K562 (cell line): Measurements from ENCODE around the gene OSBPL3. TPM values are rescaled to one million over a fixed set of nuclear protein-coding genes. Genes with fewer than 3 reads are reported as not detected.

Source experiments
- polyA plus RNA-seq, 8 experiments: library from polyadenylated mRNA; depleted of rRNA in 4 of 8; stranded (reverse) in 5 of 8; unstranded in 3 of 8; fragments of >200 nt; fragmentation: Nextera tagmentation in 2 of 8; fragmentation: Illumina TruSeq in 1 of 8; extraction: Ambion mirVana in 2 of 8; extraction: Trizol in 1 of 8; gene quantifications; 2 replicates each; pipeline versions ENCODE4 v1.2.1 to v1.2.3, GENCODE V29; 2011 to 2014; ENCODE audit warnings: inconsistent platforms in 1 of 8, missing spikeins in 1 of 8
- total RNA-seq, 7 experiments: library from RNA; depleted of rRNA in 6 of 7; stranded (reverse); fragments of >200 nt in 6 of 7; fragmentation: Illumina TruSeq in 2 of 7; extraction: Trizol in 2 of 7; gene quantifications; 2 replicates each; pipeline versions ENCODE4 v1.2.1 to v1.2.3, GENCODE V29; 2011 to 2021; ENCODE audit warnings: low replicate concordance in 1 of 7
- TF ChIP-seq, protein P1 (sequence below), 2 experiments: fragments of 450-650 bp in 1 of 2; sonication (generic) in 1 of 2; formaldehyde crosslinking in 1 of 2; IDR thresholded peaks; 2 replicates each; pipeline versions ENCODE4 v1.7.1 to v1.9.0; 2016 to 2022; ENCODE audit warnings: inconsistent platforms in 1 of 2, mild to moderate bottlenecking in 1 of 2, missing genetic modification reagents in 1 of 2

Gene OSBPL3
- total and polyA plus RNA-seq, 9 of the 15 experiments (the other 6 are each of a cell fraction or from before 2014, with no cell fraction given) = 4.8 to 37.2 (median 26.5) TPM

DNA sequence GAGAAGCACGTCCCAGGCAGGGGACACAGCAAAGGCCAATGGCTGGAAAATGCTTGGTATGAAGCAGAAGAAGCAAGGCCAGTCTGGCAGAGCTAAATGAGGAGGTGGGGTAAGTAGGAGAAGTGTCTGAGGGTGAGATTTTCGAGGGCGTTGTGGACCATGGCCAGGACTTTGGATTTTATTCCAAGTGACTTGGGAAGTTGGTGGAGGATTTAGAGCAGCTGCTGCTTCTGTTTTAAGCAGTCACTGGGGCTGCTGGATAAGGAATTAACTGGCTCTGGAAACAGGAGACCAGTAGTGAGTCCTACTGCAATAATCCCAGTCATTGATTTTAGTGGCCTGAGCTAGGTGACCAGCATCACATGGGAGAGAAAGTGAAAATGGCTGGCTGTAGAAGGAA is 155.1 kb downstream of the OSBPL3 start (continued):
- TF ChIP-seq, protein P1, sequence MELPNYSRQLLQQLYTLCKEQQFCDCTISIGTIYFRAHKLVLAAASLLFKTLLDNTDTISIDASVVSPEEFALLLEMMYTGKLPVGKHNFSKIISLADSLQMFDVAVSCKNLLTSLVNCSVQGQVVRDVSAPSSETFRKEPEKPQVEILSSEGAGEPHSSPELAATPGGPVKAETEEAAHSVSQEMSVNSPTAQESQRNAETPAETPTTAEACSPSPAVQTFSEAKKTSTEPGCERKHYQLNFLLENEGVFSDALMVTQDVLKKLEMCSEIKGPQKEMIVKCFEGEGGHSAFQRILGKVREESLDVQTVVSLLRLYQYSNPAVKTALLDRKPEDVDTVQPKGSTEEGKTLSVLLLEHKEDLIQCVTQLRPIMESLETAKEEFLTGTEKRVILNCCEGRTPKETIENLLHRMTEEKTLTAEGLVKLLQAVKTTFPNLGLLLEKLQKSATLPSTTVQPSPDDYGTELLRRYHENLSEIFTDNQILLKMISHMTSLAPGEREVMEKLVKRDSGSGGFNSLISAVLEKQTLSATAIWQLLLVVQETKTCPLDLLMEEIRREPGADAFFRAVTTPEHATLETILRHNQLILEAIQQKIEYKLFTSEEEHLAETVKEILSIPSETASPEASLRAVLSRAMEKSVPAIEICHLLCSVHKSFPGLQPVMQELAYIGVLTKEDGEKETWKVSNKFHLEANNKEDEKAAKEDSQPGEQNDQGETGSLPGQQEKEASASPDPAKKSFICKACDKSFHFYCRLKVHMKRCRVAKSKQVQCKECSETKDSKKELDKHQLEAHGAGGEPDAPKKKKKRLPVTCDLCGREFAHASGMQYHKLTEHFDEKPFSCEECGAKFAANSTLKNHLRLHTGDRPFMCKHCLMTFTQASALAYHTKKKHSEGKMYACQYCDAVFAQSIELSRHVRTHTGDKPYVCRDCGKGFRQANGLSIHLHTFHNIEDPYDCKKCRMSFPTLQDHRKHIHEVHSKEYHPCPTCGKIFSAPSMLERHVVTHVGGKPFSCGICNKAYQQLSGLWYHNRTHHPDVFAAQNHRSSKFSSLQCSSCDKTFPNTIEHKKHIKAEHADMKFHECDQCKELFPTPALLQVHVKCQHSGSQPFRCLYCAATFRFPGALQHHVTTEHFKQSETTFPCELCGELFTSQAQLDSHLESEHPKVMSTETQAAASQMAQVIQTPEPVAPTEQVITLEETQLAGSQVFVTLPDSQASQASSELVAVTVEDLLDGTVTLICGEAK (IDR thresholded peaks at IDR 0.05) = no peak
- TF ChIP-seq, protein P1 (CRISPR knock-in tag; IDR thresholded peaks at IDR 0.05) = no peak
